Neural cell (in vitro differentiated cells): ENCODE measurements around the gene DISP1. TPM values are rescaled to one million over a fixed set of nuclear protein-coding genes. Genes with fewer than 3 reads are reported as not detected.

ENCODE experiments used
- H2AFZ ChIP-seq: fragments of 200-600, 300-800 bp; sonication (generic), shearing (Covaris generic); 2 replicates; pipeline ENCODE4 v1.6.0; 2014; ENCODE audit warnings: low read depth, mild to moderate bottlenecking, antibody characterized with exemption, low read length, moderate library complexity
- H3F3A ChIP-seq: fragments of 200-600 bp; shearing (Covaris generic); 2 replicates; pipeline ENCODE4 v1.6.1; 2016; ENCODE audit warnings: mild to moderate bottlenecking, moderate library complexity, mixed read lengths, antibody characterized with exemption, low read length; ENCODE audit not compliant: insufficient read depth, poor library complexity, severe bottlenecking
- H3K27ac ChIP-seq: fragments of 200-600, 300-800 bp; sonication (generic), shearing (Covaris generic); 2 replicates; pipeline ENCODE4 v1.5.1; 2014; ENCODE audit warnings: mild to moderate bottlenecking, low read length, moderate library complexity
- H3K27me3 ChIP-seq: fragments of 300-800, 200-600 bp; sonication (generic), shearing (Covaris generic); 2 replicates; pipeline ENCODE4 v1.6.0; 2014; ENCODE audit warnings: mild to moderate bottlenecking, low read depth, low read length, moderate library complexity; ENCODE audit not compliant: insufficient read depth
- H3K36me3 ChIP-seq: fragments of 300-800, 200-600 bp; sonication (generic), shearing (Covaris generic); 2 replicates; pipeline ENCODE4 v1.5.1; 2014; ENCODE audit warnings: mild to moderate bottlenecking, antibody characterized with exemption, low read length, moderate library complexity; ENCODE audit not compliant: insufficient read depth
- H3K4me2 ChIP-seq: fragments of 300-800, 200-600 bp; sonication (generic), shearing (Covaris generic); 2 replicates; pipeline ENCODE4 v1.6.0; 2014; ENCODE audit warnings: mild to moderate bottlenecking, low read length
- H3K4me3 ChIP-seq: fragments of 300-800, 200-600 bp; sonication (generic), shearing (Covaris generic); 2 replicates; pipeline ENCODE4 v1.5.1; 2014; ENCODE audit warnings: mild to moderate bottlenecking, low read length, moderate library complexity
- H3K79me2 ChIP-seq: fragments of 200-600 bp; shearing (Covaris generic); replicated peaks from 2 replicates; pipeline ENCODE4 v1.6.0; 2014; ENCODE audit warnings: mild to moderate bottlenecking, low read length, moderate library complexity; ENCODE audit not compliant: insufficient read depth
- H3K9ac ChIP-seq: fragments of 300-800, 200-600 bp; sonication (generic), shearing (Covaris generic); 2 replicates; pipeline ENCODE4 v1.6.1; 2016; ENCODE audit warnings: mild to moderate bottlenecking, low read length, mixed read lengths
- H3K9me2 ChIP-seq: fragments of 200-600 bp; shearing (Covaris generic); 2 replicates; pipeline ENCODE4 v1.6.1; 2016; ENCODE audit warnings: mild to moderate bottlenecking, low read length, mixed read lengths; ENCODE audit not compliant: insufficient read depth
- H3K9me3 ChIP-seq: fragments of 200-600, 300-800 bp; sonication (generic), shearing (Covaris generic); 2 replicates; pipeline ENCODE4 v1.6.1; 2016; ENCODE audit warnings: mild to moderate bottlenecking, mixed run types, low read length, moderate library complexity, mixed read lengths
- H4K20me1 ChIP-seq: fragments of 200-600 bp; shearing (Covaris generic); 2 replicates; pipeline ENCODE4 v1.6.1; 2016; ENCODE audit warnings: mild to moderate bottlenecking, mixed run types; ENCODE audit not compliant: insufficient read depth
- CTCF ChIP-seq: fragments of 450-650 bp; IDR thresholded peaks from 2 replicates; pipeline ENCODE4 v1.5.1; 2014; ENCODE audit warnings: antibody characterized with exemption, mild to moderate bottlenecking, moderate library complexity; ENCODE audit not compliant: poor library complexity, severe bottlenecking
- EP300 ChIP-seq: fragments of 450-650 bp; conservative IDR thresholded peaks from 2 replicates; pipeline ENCODE4 v1.6.1; 2014; ENCODE audit warnings: antibody characterized with exemption, mild to moderate bottlenecking, moderate library complexity; ENCODE audit not compliant: poor library complexity, severe bottlenecking
- EZH2 ChIP-seq: fragments of 200-600, 300-800 bp; shearing (Covaris generic), sonication (generic); IDR thresholded peaks from 2 replicates; pipeline ENCODE4 v1.6.1; 2014; ENCODE audit warnings: antibody characterized with exemption, low read length, borderline replicate concordance, mild to moderate bottlenecking; ENCODE audit not compliant: insufficient read depth, poor library complexity, severe bottlenecking
- MXI1 ChIP-seq: fragments of 450-650 bp; conservative IDR thresholded peaks from 2 replicates; pipeline ENCODE4 v1.6.1; 2014; ENCODE audit warnings: antibody characterized with exemption, mild to moderate bottlenecking; ENCODE audit not compliant: poor library complexity, severe bottlenecking
- POLR2AphosphoS5 ChIP-seq: IDR thresholded peaks from 2 replicates; pipeline ENCODE4 v1.6.1; 2012
- RAD21 ChIP-seq: fragments of 450-650 bp; conservative IDR thresholded peaks from 2 replicates; pipeline ENCODE4 v1.6.1; 2014; ENCODE audit warnings: antibody characterized with exemption, mild to moderate bottlenecking, moderate library complexity
- REST ChIP-seq: IDR thresholded peaks from 2 replicates; pipeline ENCODE4 v1.6.1; 2012; ENCODE audit warnings: borderline replicate concordance
- SMC3 ChIP-seq: fragments of 450-650 bp; conservative IDR thresholded peaks from 2 replicates; pipeline ENCODE4 v1.6.1; 2014; ENCODE audit warnings: antibody characterized with exemption, mild to moderate bottlenecking, moderate library complexity; ENCODE audit not compliant: poor library complexity
- TAF1 ChIP-seq: IDR thresholded peaks from 2 replicates; pipeline ENCODE4 v1.6.1; 2012; ENCODE audit warnings: low read depth
- polyA plus RNA-seq: library from polyadenylated mRNA; depleted of rRNA; stranded (reverse); fragments of >200 nt; gene quantifications from 2 replicates; pipeline ENCODE4 v1.2.3, GENCODE V29; 2014

Gene DISP1
- polyA plus RNA-seq, 1 donor from 2014 or later: 3.9 TPM

GRCh38 chr1:222777977-222778376 is 36.9 kb upstream of the DISP1 start:
- Histone ChIP-seq H3K79me2 (no peaks in the 10 kb centered on the region), H4K20me1 (no peaks in the 10 kb centered on the region), H3K36me3 (no peaks in the 10 kb centered on the region), H2AFZ (no peak overlapping the region), H3K9ac (no peak overlapping the region), H3K4me2 (no peak overlapping the region), H3F3A (no peaks in the 10 kb centered on the region), H3K4me3 (no peak overlapping the region), H3K27ac (no peak overlapping the region), H3K9me3 (no peaks in the 10 kb centered on the region), H3K27me3 (no peaks in the 10 kb centered on the region), H3K9me2 (no peaks in the 10 kb centered on the region)
- TF ChIP-seq TAF1 (no peak), POLR2AphosphoS5 (no peak), SMC3 (no peak)

- Histone ChIP-seq H3K27me3 (no peaks in the 10 kb centered on the region), H3K4me3 (no peak overlapping the region), H3K27ac (no peak overlapping the region), H3K9me3 (no peaks in the 10 kb centered on the region), H3K79me2 (no peaks in the 10 kb centered on the region), H3K36me3 (no peaks in the 10 kb centered on the region), H3F3A (no peaks in the 10 kb centered on the region), H3K9ac (no peak overlapping the region), H3K9me2 (no peaks in the 10 kb centered on the region), H2AFZ (no peak overlapping the region), H3K4me2 (no peak overlapping the region), H4K20me1 (no peaks in the 10 kb centered on the region)
- no peak for TF ChIP-seq POLR2AphosphoS5
- no peak for TF ChIP-seq CTCF
- no peak for TF ChIP-seq REST
- TF ChIP-seq RAD21: no peak
- no peak for TF ChIP-seq EP300
- no peak for TF ChIP-seq TAF1
- TF ChIP-seq MXI1: no peak
- TF ChIP-seq EZH2: no peak
- no peak for TF ChIP-seq SMC3
These were observed 33.6 kb upstream of the DISP1 start for GRCh38 chr1:222781251-222781650.

- H3K27me3 ChIP-seq: no peaks in the 10 kb centered on the region
- H3K9me3 ChIP-seq: no peaks in the 10 kb centered on the region
- TF ChIP-seq CTCF (no peak), EP300 (no peak), EZH2 (no peak), MXI1 (no peak), REST (no peak), RAD21 (no peak), POLR2AphosphoS5 (no peak), SMC3 (no peak), TAF1 (no peak)
- H3K27ac ChIP-seq: no peak overlapping the region
- H3F3A ChIP-seq: no peaks in the 10 kb centered on the region
- H3K4me2 ChIP-seq: no peak overlapping the region
- no peak overlapping the region for H3K4me3 ChIP-seq
- H4K20me1 ChIP-seq: no peaks in the 10 kb centered on the region
- H3K9me2 ChIP-seq: no peaks in the 10 kb centered on the region
- no peak overlapping the region for H2AFZ ChIP-seq
- H3K36me3 ChIP-seq: no peaks in the 10 kb centered on the region
- H3K9ac ChIP-seq: no peak overlapping the region
- H3K79me2 ChIP-seq: no peaks in the 10 kb centered on the region
These were observed 31.8 kb upstream of the DISP1 start for GRCh38 chr1:222783051-222783450.
